Effector memory CD4-positive, alpha-beta T cell (primary cell): ENCODE measurements around the gene ANKRD60.

ENCODE experiments used
- DNase-seq, 3 donors: peaks; one replicate each; pipeline ENCODE4 v3.0.0-alpha.2; 2020
- H3K27ac ChIP-seq: 2 replicates; pipeline ENCODE4 v1.7.0; 2013; ENCODE audit warnings: mild to moderate bottlenecking, low read length, moderate library complexity; ENCODE audit not compliant: insufficient read depth, poor library complexity, severe bottlenecking
- H3K27me3 ChIP-seq: replicated peaks from 2 replicates; pipeline ENCODE4 v1.7.0; 2013; ENCODE audit warnings: mild to moderate bottlenecking, low read length; ENCODE audit not compliant: insufficient read depth, control insufficient read depth, poor library complexity, severe bottlenecking
- H3K36me3 ChIP-seq: 2 replicates; pipeline ENCODE4 v1.7.0; 2013; ENCODE audit warnings: mild to moderate bottlenecking, low read length, moderate library complexity; ENCODE audit not compliant: control insufficient read depth, insufficient read depth
- H3K4me1 ChIP-seq: 2 replicates; pipeline ENCODE4 v1.7.0; 2013; ENCODE audit warnings: low read length, mild to moderate bottlenecking; ENCODE audit not compliant: control insufficient read depth, insufficient read depth, poor library complexity, severe bottlenecking
- H3K4me3 ChIP-seq: 2 replicates; pipeline ENCODE4 v1.7.0; 2013; ENCODE audit warnings: low read length, low read depth, mild to moderate bottlenecking; ENCODE audit not compliant: insufficient read depth, poor library complexity, severe bottlenecking
- H3K9me3 ChIP-seq: 2 replicates; pipeline ENCODE4 v1.7.0; 2013; ENCODE audit warnings: mild to moderate bottlenecking, low read length, moderate library complexity; ENCODE audit not compliant: control insufficient read depth

Gene ANKRD60

GRCh38 chr20:58244517-58245030, 16.1 kb upstream of the ANKRD60 start:
- Histone ChIP-seq H3K27me3 (no peaks in the 10 kb centered on the region), H3K9me3 (no peaks in the 10 kb centered on the region), H3K4me3 (no peak overlapping the region), H3K27ac (no peak overlapping the region), H3K4me1 (no peaks in the 10 kb centered on the region), H3K36me3 (peaks cover 25% of the 10 kb centered on the region)
- DNase-seq, result no peak

- Histone ChIP-seq H3K4me1 (no peaks in the 10 kb centered on the region), H3K9me3 (no peaks in the 10 kb centered on the region), H3K4me3 (no peak overlapping the region), H3K36me3 (peaks cover 25% of the 10 kb centered on the region), H3K27me3 (no peaks in the 10 kb centered on the region), H3K27ac (no peak overlapping the region)
- no peak for DNase-seq
These were observed 15.4 kb upstream of the ANKRD60 start for GRCh38 chr20:58243653-58244410.

DNA sequence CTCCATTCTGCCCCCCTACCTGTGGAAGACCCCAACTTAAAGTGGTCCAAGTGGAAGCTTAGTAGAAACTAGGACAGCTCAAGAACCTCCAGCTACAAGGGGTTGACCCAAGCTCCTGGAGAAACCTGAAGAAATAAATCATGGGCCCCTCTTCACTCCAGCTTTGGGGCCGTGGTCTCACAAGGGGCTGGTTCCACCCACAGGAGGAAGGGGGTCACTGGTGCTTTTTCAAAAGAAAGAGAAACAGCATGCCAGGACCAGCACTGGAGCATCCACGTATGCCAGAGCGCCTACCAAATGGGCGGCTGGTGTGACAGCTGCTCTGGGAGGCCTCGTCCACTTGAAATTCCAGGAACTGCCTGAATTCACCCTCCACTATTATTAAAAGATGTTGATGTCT, 14.4 kb upstream of the ANKRD60 start:
- Histone ChIP-seq H3K9me3 (no peaks in the 10 kb centered on the region), H3K4me1 (no peaks in the 10 kb centered on the region), H3K27me3 (no peaks in the 10 kb centered on the region), H3K27ac (no peak overlapping the region), H3K36me3 (peaks cover 24% of the 10 kb centered on the region), H3K4me3 (no peak overlapping the region)
- DNase-seq, result no peak

DNA sequence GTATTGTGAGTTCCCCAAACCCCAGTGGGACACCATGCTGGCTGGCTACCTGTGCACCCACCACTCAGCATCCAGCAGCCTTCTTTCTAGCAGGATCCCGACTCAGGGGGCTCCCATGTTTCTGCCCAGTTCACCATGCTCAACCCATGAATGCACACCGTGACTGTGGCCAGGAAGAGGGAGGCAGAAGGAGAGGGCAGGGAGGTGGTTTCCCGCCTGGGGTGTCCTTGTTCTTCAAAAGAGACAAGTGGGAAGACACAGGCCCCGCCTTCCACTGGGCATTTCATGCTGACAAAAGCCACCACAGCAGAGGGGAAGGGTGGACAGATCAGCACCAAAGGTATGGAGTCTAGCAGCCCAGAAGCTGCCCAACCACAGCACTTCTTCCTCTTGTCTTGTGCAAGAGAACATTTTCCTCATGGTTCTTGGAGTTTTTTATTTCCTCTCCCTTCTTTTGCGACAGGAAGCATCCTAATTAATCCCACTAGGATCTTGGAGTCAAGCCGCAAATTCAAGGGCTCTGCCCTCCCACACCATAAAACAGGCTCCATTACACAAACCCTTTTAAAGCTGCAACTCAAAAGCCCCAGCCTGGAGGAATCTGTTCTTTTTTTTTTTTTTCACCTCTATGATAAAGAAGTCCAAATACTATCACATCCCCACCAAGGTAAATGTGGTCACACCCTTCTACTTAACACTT, 13.5 kb upstream of the ANKRD60 start:
- Histone ChIP-seq H3K36me3 (peaks cover 18% of the 10 kb centered on the region), H3K27ac (no peak overlapping the region), H3K27me3 (no peaks in the 10 kb centered on the region), H3K9me3 (no peaks in the 10 kb centered on the region), H3K4me3 (no peak overlapping the region), H3K4me1 (no peaks in the 10 kb centered on the region)
- no peak for DNase-seq

DNA sequence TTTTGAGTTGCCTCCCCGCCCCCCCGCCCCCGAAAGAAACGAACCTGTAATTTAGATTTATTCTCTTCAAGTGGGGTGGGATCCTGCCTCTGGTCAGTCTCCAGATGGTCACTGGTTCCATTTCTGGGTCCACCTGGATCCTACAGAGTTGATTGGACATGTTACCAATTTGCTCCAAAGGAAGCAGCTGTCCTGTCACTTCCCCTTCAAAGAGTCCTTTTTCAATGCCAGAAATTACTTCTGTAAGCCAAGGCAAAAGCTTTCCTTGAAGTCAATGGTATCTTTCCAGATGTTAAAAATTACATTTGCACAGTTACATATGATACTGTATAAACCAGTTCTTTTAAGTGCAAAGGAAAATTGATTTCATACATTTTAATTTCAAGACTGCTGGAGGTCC, 12.0 kb upstream of the ANKRD60 start:
- Histone ChIP-seq H3K4me3 (no peak overlapping the region), H3K36me3 (peaks cover 6% of the 10 kb centered on the region), H3K4me1 (no peaks in the 10 kb centered on the region), H3K27ac (no peak overlapping the region), H3K9me3 (no peaks in the 10 kb centered on the region), H3K27me3 (no peaks in the 10 kb centered on the region)
- no peak for DNase-seq

DNA sequence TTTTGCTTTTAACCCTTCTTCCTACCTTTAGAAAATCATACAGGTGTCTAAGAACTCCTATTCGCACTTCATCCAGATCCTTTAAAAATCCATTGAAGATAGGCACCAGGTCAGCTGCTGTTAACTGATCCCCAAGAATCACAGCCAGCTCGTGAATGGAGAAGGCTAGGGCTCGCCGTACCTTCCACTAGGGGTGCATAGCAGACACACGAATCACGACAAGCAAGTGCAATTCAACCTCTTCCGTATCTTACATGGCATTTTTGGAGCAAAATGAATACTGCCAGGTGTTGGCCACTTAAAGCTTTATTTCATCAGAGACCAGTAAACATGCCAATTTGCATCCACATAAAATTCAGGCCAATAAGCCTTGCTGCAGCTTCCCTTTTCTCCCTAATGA, 10.8 kb upstream of the ANKRD60 start:
- Histone ChIP-seq H3K4me1 (no peaks in the 10 kb centered on the region), H3K36me3 (no peaks in the 10 kb centered on the region), H3K27ac (no peak overlapping the region), H3K27me3 (no peaks in the 10 kb centered on the region), H3K4me3 (no peak overlapping the region), H3K9me3 (no peaks in the 10 kb centered on the region)
- no peak for DNase-seq

- no peaks in the 10 kb centered on the region for H3K27me3 ChIP-seq
- no peak overlapping the region for H3K4me3 ChIP-seq
- no peaks in the 10 kb centered on the region for H3K36me3 ChIP-seq
- no peaks in the 10 kb centered on the region for H3K9me3 ChIP-seq
- H3K27ac ChIP-seq, result no peak overlapping the region
- H3K4me1 ChIP-seq, result no peaks in the 10 kb centered on the region
- DNase-seq, result no peak
These were observed 10.0 kb upstream of the ANKRD60 start for GRCh38 chr20:58238490-58238889.

- no peak for DNase-seq
- H3K27ac ChIP-seq, result peak overlapping the region; percentile 71
- H3K4me3 ChIP-seq, result peak overlapping the region; percentile 55
- H3K9me3 ChIP-seq, result no peaks in the 10 kb centered on the region
- H3K4me1 ChIP-seq, result no peaks in the 10 kb centered on the region
- H3K27me3 ChIP-seq, result no peaks in the 10 kb centered on the region
- no peaks in the 10 kb centered on the region for H3K36me3 ChIP-seq
These were observed 9.1 kb upstream of the ANKRD60 start for GRCh38 chr20:58237318-58238132.

- DNase-seq, result peak; percentile 62 to 66 (median 66)
- Histone ChIP-seq H3K4me1 (no peaks in the 10 kb centered on the region), H3K27me3 (no peaks in the 10 kb centered on the region), H3K9me3 (no peaks in the 10 kb centered on the region), H3K4me3 (peak overlapping the region; percentile 55), H3K36me3 (no peaks in the 10 kb centered on the region), H3K27ac (peak overlapping the region; percentile 71)
These were observed 8.3 kb upstream of the ANKRD60 start for GRCh38 chr20:58236612-58237317.
